HL-60/S4 treated with phorbol 12-myristate 13-acetate at 8.2 ng/mL for 4 days and 3 days (cell line): ENCODE results near the gene DNAH17.

Source experiments
- in situ Hi-C: fragments of 300-500 bp; cut with MboI; formaldehyde crosslinking; loops from 2 replicates; pipeline ENCODE4 v1.15.0; 2022; ENCODE audit warnings: low sequenced_read_pairs

DNAH17 gene

DNA sequence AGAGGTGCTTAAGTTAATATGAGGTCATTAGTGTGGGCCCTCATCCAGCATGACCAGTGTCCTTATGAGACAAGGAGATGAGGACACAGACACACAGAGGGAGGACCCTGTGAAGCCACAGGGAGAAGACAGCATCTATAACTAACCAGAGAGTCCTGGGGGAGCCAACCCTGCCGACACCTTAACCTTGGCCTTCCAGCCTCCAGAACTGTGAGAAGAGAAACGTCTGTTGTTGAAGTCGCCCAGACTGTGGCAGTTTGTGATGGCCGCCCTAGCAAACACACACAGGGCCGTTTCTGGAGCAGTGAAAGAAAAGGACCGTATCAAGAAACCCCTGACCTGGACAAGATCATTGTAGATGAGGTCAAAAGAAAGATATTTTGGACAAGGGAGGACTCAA, 26.7 kb downstream of the DNAH17 start:
- in situ Hi-C loops: no loop called here

DNA sequence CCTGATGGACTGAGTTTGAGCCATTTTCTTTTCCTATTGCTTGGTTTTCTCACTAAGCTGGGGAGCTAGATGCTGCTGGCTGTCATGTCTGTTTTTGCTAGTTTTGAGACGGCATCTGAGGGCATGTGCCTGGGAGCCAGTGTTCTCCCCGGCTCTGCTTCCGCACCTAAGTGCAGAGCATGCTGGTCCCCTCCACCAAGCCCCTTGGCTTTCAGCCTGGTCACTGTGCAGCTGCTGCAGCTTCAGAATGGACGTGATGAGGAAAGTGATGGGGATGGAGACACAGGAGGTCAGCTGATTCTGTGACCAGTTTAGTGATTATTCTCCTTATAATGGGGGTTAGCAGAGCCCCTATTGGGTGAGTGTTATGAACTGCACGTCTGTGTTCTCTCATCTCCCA, 28.5 kb downstream of the DNAH17 start:
- in situ Hi-C loops: no loop called here

DNA sequence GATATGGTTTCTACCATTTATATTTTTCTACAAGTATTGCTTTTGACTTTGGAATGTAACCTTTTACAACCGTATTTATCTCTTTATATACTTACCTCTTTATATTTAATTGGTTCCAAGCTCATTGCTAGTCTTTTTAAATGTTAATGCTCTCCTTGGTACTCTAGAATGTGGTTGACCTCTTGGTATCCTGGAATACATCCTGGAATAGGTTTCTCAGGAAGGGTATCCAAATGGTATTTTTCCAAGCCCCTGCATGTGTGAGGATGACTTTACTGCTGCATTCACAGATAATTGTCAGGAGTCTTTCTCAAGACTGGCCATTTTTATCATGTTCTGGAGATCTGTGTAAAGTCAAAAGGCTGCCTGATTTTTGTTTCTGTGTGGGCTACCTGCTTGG, 30.2 kb downstream of the DNAH17 start:
- in situ Hi-C loops: no loop called here

DNA sequence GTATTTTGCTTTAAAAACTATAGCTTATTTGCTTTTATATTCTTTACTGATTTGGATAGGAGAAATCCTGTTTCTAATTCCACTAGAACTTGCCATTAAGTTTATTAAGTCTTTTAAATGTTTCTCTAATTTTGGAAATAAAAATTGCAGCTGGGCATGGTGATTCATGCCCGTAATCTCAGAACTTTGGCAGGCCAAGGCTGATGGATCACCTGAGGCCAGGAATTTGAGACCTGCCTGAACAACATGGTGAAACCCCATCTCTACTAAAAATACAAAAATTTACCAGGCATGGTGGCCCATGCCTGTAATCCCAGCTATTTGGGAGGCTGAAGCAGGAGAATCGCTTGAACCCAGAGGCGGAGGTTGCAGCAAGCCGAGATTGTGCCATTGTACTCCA, 30.7 kb downstream of the DNAH17 start:
- in situ Hi-C loops: no loop called here

DNA sequence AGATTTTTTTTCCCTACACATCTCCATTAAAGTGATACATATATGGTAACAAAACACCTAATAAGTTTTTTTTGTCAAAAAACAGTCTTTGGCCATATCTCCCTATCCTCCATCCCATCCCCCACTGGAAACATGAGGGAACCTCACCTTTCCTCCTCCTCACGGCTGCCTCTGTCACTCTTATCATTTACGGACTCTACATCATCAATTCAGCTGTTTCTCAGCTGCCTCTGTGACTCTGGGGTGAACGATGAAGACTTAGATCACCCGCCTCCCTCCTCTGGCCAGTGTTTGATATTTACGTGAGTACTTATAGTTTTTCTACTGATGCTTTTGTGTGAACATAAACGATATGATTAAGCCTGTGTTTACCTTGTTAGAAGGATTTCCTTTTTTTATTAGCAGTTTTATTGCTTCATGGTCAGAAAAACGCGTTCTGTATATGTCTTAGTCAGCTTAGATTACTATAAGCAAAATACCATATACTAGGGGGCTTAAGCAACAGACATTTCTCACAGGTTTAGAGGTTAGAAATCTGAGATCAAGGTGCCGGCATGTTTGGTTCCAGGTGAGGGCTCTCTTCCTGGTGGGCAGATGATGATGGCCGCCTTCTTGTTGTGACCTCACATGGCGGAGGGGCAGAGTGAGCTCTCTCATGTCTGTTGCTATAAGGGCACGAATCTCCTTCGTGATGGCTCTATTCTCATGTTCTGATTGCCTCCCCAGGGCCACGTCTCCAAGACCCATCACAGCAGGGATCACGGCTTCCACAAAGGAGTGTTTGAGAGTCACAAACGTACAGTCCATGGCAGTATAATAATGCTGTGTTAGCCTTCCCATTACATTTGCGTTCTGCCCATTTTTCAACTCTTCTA, 32.1 kb downstream of the DNAH17 start:
- in situ Hi-C loops: no loop called here

DNA sequence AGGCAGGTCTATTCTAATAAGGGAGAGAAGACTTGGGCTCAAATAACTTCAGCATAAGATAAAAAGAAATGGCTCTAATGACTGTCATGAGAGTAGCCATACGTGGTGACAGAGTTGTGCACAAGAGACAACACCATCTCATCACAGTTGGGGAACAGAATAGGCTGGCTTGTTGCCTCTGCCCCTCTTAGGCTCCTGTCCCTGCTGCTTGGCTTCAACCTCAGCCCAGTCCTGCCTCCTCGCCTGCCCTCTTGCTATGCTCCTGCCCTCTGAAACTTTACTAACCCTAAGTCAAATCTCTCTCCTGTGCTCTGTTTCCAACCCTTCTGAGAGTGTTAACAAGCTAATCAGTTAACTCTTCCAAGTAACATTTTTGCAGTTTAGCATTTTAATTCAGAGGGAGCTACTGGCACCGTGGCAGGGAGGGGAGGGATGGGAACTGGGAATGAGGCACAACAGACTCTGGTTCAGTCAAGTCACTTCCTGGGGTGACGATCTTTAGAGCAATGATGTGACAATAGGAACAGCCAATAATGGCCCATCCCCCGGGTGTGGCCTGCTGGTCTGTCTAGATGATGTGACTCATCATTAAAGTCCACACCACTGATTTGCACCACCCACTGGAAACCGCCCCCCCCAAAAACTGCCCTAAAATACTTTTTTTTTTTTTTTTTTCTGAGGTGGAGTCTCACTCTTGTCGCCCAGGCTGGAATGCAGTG, 35.5 kb downstream of the DNAH17 start:
- in situ Hi-C loops: no loop called here

DNA sequence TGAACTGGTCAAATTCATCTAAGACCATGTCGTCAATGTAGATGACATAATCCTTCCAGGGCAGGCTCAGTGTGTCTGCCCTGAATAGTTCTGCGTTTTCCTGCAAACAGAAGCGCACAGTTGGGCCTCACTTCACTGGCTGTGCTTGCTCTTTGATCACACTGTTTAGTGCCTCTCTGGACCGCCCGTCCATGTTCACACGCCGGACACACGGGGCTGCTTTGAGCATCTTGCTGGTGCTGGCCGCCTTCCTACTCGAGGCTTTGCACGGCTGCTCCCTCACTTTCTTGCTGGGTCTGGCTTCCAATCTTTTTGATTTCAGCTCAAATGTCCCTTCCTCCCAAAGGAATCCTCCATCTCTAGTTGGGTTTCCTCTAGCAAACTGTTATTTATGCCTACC, 37.4 kb downstream of the DNAH17 start:
- in situ Hi-C loops: no loop called here

DNA sequence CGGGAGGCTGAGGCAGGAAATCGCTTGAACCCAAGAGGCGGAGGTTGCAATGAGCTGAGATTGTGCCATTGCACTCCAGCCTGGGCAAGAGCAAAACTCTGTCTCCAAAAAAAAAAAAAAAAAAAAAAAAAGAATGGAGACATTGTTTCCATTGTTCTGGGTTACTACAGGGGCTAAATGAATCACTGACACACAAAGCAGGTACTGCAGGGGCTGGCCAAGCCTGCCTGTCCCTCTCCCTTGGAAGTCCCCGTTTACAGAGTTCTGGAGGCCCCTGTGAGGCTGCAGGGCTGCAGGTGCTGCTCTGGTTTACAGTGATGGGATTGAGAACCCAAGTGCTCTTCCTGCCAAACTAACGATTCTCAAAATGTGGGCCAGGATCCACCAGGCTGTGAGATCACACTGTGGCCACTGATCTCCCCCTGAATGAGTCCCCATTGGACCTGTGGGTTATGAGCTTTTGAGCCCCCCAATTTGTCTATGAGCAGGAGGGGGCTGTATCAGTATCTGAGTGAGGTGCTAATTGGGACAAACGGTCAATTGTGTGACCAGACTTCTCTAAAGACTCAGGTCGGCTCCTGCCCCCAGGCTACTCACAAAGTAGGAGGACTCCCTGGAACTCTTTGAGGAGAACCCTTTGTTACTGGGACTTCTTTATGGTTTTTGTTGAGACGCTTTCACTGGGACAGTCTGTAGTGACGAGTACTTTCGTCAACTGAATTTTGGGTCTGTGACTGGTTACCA, 39.0 kb downstream of the DNAH17 start:
- in situ Hi-C loops: no loop called here

DNA sequence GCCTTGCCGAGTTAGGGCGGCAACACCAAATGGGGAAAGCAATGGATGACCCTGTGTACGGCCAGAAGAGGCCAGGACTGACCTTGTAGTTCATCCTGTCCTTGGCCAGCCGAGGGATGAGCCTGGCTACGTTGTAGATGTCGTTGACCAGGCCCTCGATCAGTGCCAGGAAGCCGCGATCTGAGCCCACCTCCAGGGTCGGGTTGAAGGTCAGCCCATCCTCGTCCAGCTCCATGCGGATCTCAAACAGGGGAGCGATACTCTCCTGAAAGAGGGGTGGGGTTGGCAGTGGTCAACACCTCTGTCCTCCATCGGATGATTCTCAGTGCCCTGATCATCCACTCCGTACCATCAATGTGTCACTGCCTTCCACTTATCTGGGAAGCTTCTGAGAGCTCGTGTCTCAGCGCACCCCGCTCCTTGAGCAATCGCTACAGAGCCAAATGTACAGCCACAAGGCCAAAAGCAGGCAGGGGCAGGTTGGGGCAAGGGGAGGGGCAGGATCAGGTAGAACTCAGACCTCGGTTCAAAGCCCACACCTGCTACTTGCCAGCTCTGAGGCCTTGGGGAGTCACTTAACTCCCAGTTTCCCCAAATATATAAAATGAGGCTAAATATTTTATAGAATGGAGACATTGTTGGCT, 39.9 kb downstream of the DNAH17 start:
- in situ Hi-C loops: no loop called here

DNA sequence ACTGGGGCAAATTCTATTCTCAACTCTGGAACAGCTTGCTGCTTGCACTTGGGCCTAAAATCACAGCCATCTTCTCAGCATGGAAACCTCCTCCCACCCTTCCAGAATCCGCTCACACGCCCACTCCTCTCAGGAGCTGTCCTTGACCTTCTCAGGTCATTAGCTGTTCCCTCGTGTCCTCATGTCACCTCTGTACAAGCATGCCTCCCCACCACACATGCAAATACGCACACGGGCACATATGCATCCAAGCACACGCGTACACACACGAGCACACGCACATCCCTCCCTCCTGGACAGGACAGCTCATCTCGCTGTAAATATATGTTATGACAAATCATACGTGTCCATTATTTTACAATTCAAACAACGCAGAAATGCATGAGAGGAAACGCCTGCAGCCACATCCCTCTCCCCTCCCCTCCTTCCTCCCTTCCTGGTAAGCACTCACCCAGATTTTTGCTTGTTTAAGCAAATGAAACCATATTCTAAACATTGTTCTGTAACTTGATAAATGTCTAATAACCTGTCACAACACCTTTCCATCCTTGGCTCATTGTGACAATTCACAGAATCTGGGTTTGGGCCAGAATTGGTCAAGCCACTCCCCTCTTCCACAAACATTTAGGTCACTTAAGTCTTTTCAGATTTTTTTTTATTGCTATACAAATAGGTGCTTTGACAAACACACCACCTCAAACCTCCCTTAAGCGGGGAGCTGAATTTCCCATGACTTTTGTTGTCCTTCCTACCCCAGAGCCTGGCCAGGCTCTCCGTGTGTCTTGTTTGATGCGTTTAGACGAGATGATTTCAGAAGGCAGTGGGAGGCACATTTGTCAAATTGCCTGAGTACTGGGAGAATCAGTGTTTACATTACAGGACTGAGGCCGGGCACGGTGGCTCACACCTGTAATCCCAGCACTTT, 41.7 kb downstream of the DNAH17 start:
- in situ Hi-C loops: no loop called here

DNA sequence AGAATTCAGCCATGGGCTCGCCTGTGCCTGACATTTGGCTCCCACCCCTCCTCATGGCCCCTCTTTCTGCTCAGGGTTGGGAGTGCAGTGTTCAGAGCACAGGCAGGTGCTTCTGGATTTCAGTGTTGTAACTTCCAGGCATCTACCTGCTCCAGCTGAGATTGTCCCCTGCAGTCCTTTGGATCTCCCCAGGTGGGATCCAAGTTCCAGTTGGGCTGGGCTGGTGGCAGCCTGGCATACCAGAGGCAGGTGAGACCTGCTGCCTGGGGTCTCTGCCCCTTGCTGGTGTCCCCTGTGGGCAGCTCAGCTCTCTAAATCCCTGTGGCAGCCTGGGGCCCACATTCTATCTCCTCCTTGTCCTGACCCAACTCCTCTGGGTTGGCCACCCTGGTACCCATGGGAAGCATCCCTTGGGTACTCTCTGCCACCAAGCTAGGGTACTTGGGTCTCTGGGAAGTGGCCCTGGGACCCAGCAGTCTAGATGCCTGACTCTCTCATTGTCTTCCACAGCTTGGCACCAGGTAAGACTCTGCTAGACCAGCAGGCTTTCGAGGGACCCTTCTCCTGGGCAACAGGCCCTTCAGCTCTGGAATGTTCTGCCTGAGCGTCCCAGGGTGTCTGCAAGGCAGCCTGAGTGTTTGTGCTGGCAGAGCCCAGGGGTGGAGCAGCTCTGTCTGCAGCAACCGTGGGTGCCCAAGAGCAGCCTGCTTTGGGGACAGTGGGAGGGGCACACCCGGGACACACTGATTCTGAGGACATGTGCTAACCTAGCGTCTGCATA, 42.5 kb downstream of the DNAH17 start:
- in situ Hi-C loops: no loop called here

DNA sequence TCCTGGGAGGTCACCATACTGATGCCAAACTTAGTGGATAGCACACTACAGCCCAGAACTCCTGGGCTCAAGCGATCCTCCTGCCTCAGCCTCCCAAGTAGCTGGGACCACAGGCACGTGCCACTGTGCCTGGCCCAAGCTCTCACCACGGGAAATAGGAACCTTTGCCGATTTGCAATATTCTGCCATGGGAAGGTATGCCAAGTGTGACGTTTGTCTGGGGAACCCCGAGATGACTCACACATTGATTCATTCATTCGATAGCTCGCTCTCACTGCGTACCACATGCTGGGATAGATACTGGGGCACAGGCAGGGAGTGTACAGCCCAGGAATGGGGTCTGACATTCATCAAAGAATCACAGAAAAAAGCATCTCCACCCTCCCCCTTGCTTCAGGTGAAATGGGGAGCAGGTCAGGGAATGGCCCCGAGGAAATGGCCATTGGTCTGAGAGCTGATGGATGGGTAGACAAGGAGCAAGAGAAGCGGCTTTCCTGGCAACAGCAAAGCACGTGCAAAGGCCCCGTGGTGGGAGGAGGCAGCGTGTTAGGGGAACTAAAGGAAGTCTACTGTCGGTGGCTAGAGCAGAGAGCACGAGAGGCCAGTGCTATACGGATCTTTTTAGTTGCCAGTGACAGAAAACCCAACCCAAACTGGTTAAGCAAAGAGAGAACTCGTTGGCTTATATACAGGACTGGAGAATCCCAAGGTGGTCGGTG, 44.1 kb downstream of the DNAH17 start:
- in situ Hi-C loops: no loop called here

DNA sequence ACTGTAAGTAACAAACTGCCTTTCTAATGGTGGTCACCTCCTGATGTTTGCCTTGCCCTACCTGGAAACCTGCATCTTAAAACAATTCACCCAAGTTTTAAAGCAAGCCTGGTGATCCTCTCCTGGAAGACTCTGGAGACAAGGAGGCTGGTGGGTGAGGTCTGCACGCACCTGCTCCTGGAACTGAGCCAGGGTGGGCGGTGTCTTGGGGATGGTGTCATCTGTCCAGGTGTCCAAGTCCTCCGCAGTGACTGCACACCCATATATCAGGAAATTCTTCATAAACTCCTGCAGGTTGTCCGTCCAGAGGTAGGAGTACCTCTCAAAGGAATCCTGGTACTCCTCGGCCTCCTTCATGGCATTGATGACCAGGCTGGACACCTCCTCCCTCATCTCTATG, 44.9 kb downstream of the DNAH17 start:
- in situ Hi-C loops: no loop called here

DNA sequence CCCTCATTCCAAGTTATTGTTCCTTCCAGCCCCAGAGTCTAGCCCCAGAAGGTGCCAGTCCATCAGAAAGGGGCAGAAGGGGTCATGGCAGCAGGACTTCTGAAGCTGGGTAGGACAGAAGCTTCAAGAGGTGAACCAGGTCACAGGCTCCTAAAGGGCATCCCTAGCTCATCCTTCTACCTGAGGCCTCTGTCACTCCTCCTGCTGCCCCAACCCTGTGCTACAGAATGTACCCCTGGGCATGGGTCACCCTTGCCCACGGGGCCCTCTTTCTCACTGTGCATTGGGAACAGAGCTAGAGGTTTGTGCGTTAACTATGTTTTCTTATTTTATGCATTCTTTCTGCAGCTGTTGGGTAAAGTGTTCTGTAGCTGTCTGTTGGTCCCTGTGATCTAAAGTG, 46.5 kb downstream of the DNAH17 start:
- in situ Hi-C loops: no loop called here

DNA sequence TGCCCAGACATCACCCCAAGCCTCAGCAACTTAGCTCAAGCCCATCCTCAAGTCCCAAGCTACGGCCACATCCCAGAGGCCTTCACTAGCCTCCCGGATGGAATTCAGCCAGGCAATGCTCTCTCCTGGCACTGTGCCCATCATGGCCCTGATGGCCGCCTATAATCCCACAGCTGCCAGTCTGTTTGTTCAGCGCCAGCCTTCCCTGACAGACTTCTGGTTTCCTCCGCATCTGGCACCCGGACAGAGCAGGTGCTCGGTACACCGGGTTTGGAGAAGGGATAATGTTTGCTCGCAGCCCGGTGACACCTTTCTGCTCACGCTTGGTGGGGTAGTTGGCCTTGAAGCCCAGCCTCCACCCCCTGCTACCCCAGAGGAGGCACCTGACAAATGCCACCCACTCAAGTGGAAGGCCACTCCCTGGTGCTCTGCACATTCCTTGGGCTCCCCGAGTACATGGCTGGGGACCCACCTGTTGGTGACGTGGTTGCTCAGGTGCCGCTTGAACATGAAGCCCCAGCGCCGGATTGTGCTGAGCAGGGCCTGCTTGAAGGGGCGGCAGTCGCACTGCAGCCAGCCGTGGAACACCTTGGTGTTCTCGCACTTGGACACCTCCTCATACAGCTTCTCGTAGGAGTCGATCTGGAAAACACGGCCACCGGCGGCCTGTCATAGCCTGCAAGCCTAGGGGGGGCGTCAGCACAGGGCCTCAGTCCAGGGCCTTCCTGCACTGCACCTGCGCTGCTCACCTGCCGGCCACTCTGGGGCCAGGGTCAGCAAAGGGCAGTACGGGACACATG, 47.1 kb downstream of the DNAH17 start:
- in situ Hi-C loops: no loop called here

DNA sequence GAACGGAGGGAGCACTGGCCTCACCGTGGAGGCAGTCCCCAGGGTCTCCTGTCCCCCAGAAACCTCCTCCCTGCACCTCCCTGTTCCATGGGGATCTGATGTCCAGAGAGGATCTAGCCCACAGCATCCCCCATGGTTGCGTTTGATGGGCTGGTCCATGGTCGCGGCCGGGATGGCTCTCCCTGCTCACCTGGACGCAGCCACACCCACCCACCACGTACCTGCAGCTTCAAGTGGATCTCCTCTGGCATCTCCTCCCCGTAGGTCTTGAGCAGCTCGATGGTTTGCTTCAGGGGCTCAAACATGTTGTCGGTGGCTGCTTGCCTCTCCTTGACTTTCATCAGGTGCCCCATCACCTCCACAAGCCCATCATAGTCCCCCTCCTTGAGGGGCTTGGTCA, 47.9 kb downstream of the DNAH17 start:
- in situ Hi-C loops: no loop called here

DNA sequence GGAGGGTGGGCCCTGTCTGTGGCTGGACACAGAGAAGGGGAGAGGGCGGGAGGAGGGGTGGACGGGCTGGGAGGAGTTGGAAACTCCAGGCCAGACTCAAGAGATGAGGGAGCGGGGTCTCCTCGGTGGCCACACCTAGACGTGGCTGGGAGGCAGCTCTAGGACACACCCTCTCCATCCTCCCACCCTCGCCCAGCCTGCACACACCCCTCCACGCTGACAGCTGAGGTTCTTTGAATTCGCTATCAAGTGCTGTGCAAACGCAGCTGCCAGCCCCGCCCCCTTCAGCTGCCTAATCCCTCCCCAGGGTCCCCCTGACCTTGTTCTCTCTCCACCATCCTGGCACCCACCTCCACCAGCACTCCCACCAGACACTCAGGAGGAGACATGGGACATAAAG, 48.7 kb downstream of the DNAH17 start:
- in situ Hi-C loops: no loop called here

DNA sequence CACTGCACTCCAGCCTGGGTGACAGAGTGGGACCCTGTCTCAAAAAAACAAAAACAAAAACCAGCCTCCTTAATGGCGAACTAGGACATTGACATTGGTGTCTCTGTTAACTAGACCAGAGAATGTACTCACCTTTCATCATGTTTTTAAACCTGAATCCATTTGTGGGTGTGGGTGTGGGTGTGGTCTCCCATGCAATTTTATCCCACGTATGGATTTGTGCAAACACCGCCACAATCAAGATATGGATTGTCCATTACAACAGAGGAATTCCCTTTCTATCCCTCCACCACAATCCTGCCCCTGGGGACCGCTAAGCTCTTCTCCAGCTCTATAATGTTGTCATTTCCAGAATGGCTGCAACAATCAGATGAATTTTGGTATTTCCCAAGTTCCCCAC, 49.9 kb downstream of the DNAH17 start:
- in situ Hi-C loops: no loop called here
